HG03060 (cell line): ENCODE results near the gene ANXA4.
"Not testable (repeated sequence)": the region's sequence is repeated elsewhere in the genome, so short reads cannot be mapped to it uniquely, and the experiment has no call there.

ENCODE experiments used
- ATAC-seq: cut with Tn5 transposase; IDR thresholded peaks from one replicate; pipeline ENCODE4 v1.9.1; 2021; ENCODE audit warnings: low read depth, moderate number of reproducible peaks; ENCODE audit not compliant: unreplicated experiment

Gene ANXA4

GRCh38 chr2:69798909-69799526, 57.1 kb downstream of the ANXA4 start:
- peak; percentile 32 for ATAC-seq

DNA sequence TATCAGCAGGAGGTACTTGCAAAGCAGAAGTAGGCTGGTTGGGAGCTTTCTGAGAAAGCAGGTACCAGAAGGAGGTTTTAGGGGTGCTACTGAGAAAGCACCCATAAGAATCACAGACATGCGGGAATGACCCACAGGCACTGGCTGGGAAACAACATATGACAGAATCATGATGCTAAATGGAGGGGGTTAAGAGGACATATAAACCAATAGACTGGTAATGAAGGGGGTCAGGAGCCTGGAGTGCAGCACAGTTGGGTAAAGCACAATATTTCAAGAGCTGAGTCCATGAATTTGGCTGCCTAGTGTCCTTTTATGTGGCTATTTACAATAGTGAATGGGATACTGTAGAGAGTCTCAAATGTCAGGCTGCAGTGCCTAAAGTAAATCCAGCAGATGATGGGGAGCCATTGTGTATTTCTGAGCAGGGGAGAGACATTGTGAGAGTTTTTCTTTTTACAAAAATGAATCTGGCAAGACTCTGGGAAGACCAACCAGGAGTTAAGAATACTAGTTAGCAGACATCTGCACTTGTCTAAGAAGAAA, 59.9 kb downstream of the ANXA4 start:
- no peak for ATAC-seq

DNA sequence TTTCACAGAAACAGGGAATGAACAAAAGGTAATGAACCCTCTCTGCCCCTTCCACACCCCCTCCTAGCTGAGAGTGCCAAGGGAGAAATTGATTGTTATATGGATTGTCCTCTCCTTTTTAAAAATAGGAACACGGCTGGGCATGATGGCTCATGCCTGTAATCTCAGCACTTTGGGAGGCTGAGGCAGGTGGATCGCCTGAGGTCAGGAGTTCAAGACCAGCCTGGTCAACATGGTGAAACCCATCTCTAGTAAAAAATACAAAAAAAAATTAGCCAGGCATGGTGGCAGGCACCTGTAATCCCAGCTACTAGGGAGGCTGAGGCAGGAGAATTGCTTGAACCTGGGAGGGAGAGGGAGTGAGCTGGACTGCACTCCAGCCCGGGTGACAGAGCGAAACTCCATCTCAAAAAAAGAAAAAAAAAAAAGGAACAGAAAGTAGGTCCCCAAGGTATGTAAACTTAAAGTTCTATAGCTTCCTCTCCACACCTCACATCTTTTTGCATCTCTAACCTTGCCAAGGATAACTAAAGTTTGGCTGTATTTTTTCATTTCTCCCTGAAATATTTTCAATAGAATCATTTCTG, 60.9 kb downstream of the ANXA4 start:
- peak; percentile 39 for ATAC-seq

GRCh38 chr2:69804416-69804815, 62.5 kb downstream of the ANXA4 start:
- no peak for ATAC-seq

- no peak for ATAC-seq
Observed at GRCh38 chr2:69805887-69806286, 64.0 kb downstream of the ANXA4 start.

- no peak for ATAC-seq
Observed at GRCh38 chr2:69807821-69808540, 66.0 kb downstream of the ANXA4 start.

DNA sequence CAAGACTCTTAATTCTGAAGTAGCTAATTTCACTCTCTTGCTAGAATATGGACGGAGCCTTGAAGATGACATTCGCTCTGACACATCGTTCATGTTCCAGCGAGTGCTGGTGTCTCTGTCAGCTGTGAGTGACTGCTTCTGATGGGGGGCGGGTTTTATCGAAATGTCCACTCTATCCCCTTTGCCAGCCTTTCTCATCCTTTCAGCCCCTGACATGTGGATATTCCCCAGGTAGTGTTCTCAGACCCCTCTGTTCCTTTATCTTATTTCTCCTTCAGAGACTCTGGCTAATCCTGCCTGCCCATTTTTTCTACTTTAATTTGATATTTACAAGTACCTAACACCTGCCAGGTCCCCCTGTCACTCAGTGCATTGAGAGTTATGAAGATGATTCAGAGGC, 68.6 kb downstream of the ANXA4 start:
- ATAC-seq = no peak

DNA sequence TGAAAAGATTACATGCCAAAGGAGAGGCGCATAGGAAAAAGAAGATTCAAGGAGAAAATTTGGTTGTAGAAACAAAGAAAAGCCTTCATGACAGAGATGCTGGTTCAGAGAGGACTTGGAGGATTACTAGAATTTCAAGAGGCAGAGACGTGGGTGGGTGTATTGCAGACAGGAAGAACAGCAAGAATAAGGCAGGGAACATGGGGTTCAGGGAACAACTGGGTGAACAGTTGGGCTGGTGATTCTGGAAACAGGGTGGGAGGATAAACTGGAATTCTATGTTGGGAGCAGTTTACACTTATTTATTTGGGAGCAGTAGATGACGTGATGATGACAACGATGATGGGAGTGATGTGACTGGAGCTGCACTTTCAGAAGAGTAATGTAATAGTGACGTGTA, 69.1 kb downstream of the ANXA4 start:
- no peak for ATAC-seq

DNA sequence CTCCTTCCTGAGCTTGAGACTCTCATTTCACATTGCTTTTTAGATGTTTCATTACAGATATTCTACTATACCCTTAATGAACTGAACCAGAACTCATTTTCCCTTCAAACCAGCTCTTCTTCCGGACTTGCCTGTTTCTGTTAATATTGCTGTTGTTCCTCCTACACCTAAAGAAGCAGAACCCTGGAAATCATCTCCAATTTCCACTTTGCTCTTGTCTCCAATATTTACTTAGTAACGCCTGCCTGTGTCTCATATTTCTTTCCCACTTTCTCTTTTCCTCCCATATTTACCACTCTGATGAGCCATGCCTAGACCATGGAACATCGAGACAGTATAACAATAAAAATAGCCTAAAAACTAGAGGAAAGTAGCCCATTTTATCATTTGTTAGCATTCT, 69.7 kb downstream of the ANXA4 start:
- ATAC-seq = no peak

DNA sequence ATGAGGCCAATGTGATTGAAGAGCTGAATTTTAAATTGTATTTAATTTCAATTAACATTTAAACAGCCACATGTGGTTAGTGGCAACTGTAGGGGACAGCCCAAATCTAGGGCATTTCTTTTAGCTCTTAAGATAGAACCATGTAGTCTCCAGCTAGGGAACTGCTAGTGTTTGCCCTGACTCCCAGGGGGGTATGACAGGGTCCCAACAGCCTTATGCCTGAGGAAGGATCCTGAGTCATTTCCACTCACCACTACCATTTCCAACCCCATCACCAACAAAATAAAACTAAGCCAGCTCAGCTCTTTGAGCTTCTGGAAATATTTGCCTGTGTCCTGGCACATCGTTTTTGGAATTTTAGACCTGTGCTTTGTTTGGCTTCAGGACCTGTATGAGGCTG, 73.8 kb downstream of the ANXA4 start:
- no peak for ATAC-seq

DNA sequence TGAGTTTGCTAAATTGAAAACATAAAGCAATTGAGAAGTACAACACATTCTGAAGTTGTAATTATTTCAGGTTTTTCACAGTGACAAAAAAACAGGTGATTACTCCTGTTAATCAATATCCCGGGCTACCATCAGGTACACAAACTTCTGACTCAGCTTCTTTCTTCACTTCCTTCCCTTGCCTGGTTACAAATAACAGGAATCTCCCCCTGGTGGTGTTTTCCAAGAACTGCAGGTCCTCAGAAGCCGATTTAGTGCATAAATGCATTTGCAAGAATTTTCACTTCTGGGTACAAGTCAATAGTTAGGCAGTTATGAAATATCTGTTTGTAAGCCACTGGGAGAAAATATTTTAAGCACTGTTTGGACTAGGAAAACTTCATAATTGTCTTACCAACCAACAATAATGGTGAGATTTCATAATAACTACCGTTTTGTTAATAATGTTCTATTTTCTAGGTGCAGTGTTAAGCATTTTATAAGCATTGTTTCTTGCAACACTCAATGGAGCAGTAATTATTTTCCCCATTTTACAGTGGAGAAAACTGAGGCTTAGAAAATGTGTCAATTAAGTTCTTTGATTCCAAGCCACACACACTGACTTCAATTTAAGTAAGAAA, 75.1 kb downstream of the ANXA4 start:
- no peak for ATAC-seq

DNA sequence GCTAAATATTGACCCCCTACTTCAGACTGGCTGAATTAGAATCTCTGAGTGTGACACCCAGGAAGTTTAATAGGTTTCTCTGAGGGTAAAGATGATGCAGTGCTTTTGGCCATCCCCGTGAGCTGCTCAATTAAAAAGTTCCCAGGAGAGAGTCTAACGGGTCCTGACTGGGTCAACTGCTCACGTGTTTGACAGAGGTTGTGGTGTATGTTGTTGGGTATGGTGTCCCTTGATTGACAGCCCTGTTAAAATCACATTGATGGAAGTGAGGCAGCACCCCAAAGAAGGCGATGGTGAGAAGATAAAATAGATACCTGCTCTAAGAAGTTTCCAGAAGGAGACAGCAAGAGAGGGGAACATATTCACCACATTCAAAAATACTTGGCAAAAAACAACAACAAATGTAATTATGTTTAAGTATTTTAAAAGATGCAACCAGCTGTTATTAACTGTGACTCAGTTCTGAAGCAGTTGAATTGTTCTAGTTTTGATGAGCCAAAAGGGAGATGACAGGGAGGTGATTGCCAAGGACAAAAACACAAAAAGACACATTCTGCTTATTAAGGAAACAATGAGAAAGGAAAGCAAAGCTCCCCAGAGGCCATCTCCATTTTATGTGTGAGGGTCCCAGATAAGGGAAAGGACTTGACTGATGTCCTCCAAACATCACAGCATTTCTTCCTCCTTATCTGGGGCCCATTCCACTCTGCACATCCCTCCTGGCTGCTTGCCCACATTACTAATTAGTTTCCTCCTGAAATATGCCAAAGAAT, 76.0 kb downstream of the ANXA4 start:
- no peak for ATAC-seq

DNA sequence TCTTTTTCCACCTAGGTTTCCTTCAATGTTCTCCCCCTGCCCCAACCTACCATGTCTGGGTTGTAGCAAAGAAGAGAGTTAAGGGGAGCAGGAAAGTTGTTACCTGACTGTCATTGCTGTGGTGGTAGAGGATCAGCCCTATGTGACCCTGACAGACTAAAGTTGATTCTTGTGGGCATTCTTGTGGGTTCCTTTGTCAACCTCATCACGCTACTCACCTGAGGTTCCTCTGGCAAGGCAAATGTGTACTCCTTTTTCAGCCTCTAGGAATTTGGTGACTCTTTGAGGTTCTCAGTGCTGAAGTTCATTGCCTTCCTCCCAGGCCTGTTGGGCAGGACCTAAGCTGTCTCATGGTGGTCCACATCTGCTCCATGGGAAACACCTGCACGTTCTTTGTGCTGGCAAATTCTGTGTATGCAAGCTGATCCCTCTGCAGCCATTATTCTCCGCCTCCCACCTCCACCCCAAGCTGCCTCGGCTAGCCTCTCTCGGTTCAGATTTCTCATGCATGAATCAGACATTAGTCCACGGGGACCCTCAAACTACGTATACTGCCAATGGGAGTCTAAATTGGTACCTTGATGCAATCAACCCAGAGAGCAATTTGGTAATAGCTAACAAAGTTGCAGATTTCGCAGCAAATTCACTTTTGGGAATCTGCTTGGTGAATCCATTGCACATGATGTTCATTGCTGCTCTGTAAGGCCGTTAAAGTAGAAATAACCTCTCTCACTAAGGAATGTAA, 86.0 kb downstream of the ANXA4 start:
- no peak for ATAC-seq

DNA sequence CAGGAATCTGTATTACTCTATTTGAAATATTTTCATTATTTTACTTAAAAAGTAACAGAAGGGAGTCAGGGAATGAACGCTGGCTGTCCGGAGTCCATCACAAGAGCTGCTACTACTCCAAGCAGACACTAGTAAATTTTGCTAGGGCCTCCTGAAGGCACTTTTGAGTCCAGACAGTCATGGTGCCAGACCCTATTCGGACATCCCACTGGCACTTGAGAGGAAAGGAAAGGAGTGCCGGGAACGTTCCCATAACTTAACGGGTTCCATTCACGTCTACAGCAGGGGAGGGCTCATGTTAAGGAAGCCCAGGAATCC, 87.0 kb downstream of the ANXA4 start:
- ATAC-seq = no peak

DNA sequence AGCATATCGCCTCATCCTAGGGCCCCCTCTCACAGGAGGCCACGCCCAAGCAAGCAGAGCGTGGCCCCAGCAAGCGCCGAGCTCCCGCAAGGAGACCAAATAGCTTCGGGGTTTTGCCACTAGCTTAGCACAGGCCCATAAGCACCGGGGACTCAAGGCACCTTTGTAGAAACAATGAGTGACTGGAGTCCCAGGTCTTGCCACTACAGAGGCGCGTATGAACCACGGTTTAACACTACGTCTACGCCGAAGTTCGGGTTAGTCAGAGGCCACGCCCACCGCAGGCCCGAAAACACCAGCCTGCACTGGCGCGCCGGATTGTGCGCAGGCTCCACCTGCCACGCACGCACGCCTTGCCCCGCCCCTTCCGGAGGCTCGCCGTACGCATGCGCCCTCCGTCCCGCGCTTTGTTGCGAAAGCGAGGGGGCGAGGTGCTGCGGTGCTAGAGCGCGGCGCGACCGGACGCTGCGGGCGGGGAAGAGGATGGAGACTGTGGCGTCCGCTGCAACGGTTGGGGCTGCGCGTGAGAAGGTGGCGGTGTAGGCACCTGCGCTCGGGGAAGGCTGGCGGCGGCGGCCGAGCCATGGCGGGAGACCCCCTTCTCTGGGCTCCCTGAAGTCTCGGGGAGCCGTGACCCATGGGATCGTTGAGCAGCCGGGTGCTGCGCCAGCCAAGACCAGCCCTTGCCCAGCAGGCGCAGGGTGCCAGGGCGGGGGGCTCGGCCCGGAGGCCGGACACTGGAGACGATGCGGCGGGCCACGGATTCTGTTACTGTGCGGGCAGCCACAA, 87.5 kb downstream of the ANXA4 start, which contains the start of gene GMCL1:
TSS of gene GMCL1 (plus strand) at position 405 of the 789 bp plus-strand sequence. CDS start at position 638, 233 bp downstream.
- peak; percentile 81 for ATAC-seq

GRCh38 chr2:69830045-69830905, 88.3 kb downstream of the ANXA4 start:
- ATAC-seq = peak; percentile 6

GRCh38 chr2:69830906-69831241, 88.9 kb downstream of the ANXA4 start:
- not testable (repeated sequence) for ATAC-seq

GRCh38 chr2:69831354-69831905, 89.5 kb downstream of the ANXA4 start:
- ATAC-seq = no peak
